Measurements from ENCODE around the gene MNX1.

GRCh38 chr7:157014635-157015555 lies 4.4 kb upstream of the MNX1 start:
- no peak for TF ChIP-seq CTCF (conservative IDR thresholded peaks at IDR 0.05)
- TF ChIP-seq ZFX (IDR thresholded peaks at IDR 0.05), result no peak
